Measurements from ENCODE around the gene PKHD1. TPM values are rescaled to one million over a fixed set of nuclear protein-coding genes. Genes with fewer than 3 reads are reported as not detected.

The PKHD1 gene
- total RNA-seq, 4 donors from 2014 or later = 0.04 to 0.32 (median 0.22) TPM; not detected in 1

DNA sequence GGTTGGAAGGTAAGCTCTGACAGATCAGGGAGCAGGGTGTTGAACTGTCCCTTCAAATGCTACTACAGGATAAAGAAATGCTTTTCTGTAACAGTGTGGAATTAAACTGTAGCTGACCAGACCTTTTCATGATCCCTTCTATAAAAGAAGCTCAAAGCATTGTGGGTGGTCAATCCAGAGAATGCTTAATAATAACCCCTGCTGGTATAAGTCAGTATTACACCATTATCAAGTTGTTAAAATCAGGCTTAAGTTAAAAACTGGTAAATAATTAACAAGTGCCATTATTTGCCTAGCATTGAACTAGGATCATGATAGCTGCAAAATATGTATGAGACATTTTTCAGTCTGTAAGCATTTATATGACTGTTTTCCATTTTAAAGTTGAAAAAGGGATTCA is 468.9 kb downstream of the PKHD1 start:
- intact Hi-C loops (cut with DNase I; ENCODE audit: low total_unique reads) = no loop called here
- H3K4me3 ChIP-seq (ENCODE audit: low read depth, poor library complexity, severe bottlenecking) = no peak overlapping the region
- TF ChIP-seq, protein P1, sequence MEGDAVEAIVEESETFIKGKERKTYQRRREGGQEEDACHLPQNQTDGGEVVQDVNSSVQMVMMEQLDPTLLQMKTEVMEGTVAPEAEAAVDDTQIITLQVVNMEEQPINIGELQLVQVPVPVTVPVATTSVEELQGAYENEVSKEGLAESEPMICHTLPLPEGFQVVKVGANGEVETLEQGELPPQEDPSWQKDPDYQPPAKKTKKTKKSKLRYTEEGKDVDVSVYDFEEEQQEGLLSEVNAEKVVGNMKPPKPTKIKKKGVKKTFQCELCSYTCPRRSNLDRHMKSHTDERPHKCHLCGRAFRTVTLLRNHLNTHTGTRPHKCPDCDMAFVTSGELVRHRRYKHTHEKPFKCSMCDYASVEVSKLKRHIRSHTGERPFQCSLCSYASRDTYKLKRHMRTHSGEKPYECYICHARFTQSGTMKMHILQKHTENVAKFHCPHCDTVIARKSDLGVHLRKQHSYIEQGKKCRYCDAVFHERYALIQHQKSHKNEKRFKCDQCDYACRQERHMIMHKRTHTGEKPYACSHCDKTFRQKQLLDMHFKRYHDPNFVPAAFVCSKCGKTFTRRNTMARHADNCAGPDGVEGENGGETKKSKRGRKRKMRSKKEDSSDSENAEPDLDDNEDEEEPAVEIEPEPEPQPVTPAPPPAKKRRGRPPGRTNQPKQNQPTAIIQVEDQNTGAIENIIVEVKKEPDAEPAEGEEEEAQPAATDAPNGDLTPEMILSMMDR (IDR thresholded peaks at IDR 0.05) = no peak
- TF ChIP-seq POLR2A (IDR thresholded peaks at IDR 0.05) = no peak
- DNase-seq (ENCODE audit: low spot score in 2 of 2) = no peak

DNA sequence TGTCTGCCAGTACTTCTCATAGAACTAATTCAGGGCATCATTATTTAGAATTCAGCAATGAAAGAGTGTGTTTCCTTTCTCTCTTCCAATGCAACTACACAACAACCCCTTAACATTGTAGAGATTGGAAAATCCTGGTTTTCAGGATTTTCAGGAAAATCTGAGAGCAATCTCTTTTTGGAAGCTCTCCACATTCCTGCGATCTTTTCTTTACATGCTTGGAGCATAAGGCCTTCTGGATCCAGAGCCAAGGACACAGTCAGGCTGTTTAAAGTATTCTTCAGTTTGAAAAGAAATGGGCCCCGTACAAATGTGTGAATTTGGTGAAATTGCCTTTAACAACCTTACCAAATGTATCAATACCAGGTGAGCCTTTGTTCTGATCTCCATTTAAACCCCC is 469.7 kb downstream of the PKHD1 start:
- TF ChIP-seq POLR2A (IDR thresholded peaks at IDR 0.05) = no peak
- TF ChIP-seq, protein P1 (IDR thresholded peaks at IDR 0.05) = no peak

DNA sequence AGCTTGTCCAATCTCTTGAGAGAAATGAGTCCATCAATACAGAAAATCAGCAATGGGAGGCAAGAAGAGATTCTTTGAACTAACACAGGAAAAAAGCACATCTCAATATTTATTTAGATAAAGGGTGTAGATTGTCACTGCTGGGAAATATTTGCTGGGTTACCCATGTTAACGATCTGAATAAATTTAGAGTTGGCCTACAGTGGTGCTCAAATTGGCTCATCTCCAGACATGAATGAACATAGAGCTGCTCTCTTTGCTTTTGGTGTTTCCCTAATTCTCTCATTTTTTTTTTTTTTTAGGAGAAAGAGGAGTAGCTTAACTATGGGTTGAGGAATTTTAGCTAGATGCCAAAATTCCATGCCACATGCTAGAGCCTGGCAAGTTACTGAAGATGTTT is 471.2 kb downstream of the PKHD1 start:
- intact Hi-C loops (cut with DNase I; ENCODE audit: low total_unique reads) = no loop called here
- WGBS, 2 donors = 14 to 32% methylated on average over 1 of the region's 1 CpG
- TF ChIP-seq, protein P1 (IDR thresholded peaks at IDR 0.05) = no peak
- no peak for TF ChIP-seq POLR2A (IDR thresholded peaks at IDR 0.05)
- no peak for DNase-seq (ENCODE audit: low spot score in 2 of 2)
- no peak overlapping the region for H3K4me3 ChIP-seq (ENCODE audit: low read depth, poor library complexity, severe bottlenecking)

More for the DNA sequence above, 469.7 kb downstream of the PKHD1 start:
- no peak overlapping the region for H3K4me3 ChIP-seq (ENCODE audit: low read depth, poor library complexity, severe bottlenecking)
- intact Hi-C loops (cut with DNase I; ENCODE audit: low total_unique reads) = no loop called here
- 7 to 31% methylated on average over 2 of the region's 2 CpGs for WGBS, 2 donors
- no peak for DNase-seq (ENCODE audit: low spot score in 2 of 2)

DNA sequence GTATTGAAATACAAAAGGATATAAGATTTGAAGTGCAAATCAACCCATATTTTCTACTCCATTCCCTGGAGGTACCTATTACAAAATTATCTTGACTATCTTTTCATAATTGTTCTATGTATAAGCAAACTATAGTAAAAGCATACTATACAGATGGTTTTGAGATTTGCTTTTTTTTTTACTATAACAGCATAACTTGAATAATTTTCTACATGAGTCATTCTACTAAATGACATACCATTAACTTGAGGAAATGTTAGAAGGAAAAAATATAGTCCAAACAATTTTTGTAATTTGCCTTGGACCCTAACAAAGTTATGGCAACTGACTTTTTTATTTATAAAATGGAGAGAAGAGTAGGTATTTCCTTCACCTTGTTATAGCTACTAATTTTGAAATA is 472.7 kb downstream of the PKHD1 start:
- TF ChIP-seq, protein P1 (IDR thresholded peaks at IDR 0.05) = no peak
- no peak for TF ChIP-seq POLR2A (IDR thresholded peaks at IDR 0.05)
- H3K4me3 ChIP-seq (ENCODE audit: low read depth, poor library complexity, severe bottlenecking) = no peak overlapping the region
- intact Hi-C loops (cut with DNase I; ENCODE audit: low total_unique reads) = no loop called here
- no peak for DNase-seq (ENCODE audit: low spot score in 2 of 2)

DNA sequence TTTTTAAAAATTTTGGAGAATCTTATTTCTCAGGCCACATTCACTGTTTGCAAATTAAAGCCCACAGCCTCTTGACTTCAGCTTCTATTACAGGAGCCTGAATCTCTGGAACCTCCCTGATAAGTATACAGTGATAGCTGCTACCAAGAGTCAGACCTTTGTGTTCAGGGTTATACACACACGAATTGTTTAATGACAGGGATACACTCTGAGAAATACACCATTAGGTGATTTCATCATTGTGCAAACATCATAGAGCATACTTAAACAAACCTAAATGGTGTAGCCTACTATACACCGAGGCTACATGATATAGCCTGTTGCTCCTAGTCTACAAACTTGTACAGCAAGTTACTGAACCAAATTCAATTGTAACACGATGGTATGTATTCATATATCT is 473.9 kb downstream of the PKHD1 start:
- intact Hi-C loops (cut with DNase I; ENCODE audit: low total_unique reads) = no loop called here
- no peak for DNase-seq (ENCODE audit: low spot score in 2 of 2)
- H3K4me3 ChIP-seq (ENCODE audit: low read depth, poor library complexity, severe bottlenecking) = no peak overlapping the region
- TF ChIP-seq, protein P1 (IDR thresholded peaks at IDR 0.05) = no peak
- no peak for TF ChIP-seq POLR2A (IDR thresholded peaks at IDR 0.05)
- 77 to 84% methylated on average over 3 of the region's 3 CpGs for WGBS, 2 donors

DNA sequence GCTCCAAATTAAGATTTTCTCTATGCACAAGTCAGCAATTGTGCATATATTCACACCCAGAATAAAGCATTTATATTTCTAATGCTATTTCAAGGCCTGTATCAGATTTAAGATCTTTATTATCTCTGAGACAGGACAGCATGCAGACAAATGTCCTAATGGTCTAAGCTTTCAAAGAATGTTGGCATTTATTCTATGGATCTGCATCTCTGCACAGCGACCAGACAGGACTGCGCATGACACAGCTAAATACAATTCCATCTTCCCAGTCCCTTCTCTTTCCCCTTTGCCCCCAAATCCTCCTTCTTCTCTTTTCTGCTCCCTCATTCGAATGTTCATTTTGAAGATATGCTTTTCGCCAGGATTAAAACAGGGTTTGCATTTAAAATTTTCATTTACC is 478.5 kb downstream of the PKHD1 start:
- WGBS, 2 donors = 79 to 83% methylated on average over 4 of the region's 4 CpGs
- no peak for DNase-seq (ENCODE audit: low spot score in 2 of 2)
- intact Hi-C loops (cut with DNase I; ENCODE audit: low total_unique reads) = no loop called here
- no peak overlapping the region for H3K4me3 ChIP-seq (ENCODE audit: low read depth, poor library complexity, severe bottlenecking)
- TF ChIP-seq POLR2A (IDR thresholded peaks at IDR 0.05) = no peak
- TF ChIP-seq, protein P1 (IDR thresholded peaks at IDR 0.05) = no peak
